Epithelial cell of proximal tubule (primary cell): Measurements from ENCODE around the gene CBLL2. TPM values are rescaled to one million over a fixed set of nuclear protein-coding genes. Genes with fewer than 3 reads are reported as not detected.

Source experiments
- DNase-seq: peaks from one replicate; pipeline ENCODE4 v3.0.0-alpha.2; 2011; ENCODE audit warnings: low read depth
- H3K4me3 ChIP-seq: 2 replicates; pipeline ENCODE4 v1.5.1; 2011; ENCODE audit warnings: low read depth, mild to moderate bottlenecking, low read length
- CTCF ChIP-seq: conservative IDR thresholded peaks from 2 replicates; pipeline ENCODE4 v1.5.1; 2012; ENCODE audit warnings: low read depth, mild to moderate bottlenecking, low read length
- total RNA-seq: library from RNA; depleted of rRNA; stranded (reverse); fragments of >200 nt; gene quantifications from 2 replicates; pipeline ENCODE4 v1.2.3, GENCODE V29; 2015

CBLL2 gene
- total RNA-seq, 1 donor from 2014 or later, result not detected

DNA sequence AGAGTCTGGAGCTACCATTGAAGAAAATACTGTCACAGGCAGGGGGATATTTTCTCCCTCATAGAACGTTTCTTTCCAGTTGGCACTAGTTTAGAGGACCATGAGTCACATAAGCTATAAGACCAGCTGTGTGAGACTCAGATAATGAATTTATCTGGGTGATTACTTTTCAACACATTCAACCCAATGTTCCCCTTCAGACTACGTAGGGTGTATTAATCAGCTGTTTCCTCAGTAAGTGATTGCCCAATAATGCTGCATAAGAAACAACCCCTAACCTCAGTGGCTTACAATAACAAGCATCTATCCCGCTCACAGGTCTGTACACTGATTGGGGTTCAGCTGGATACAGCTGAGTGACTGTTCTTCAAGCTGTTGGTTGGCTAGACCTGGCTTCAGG is 38.1 kb downstream of the CBLL2 start:
- DNase-seq, result no peak
- TF ChIP-seq CTCF, result no peak

GRCh38 chrX:22313766-22314165 is 41.1 kb downstream of the CBLL2 start:
- H3K4me3 ChIP-seq, result no peak overlapping the region
- DNase-seq, result no peak
- TF ChIP-seq CTCF, result no peak

More for the DNA sequence above, 38.1 kb downstream of the CBLL2 start:
- H3K4me3 ChIP-seq, result no peak overlapping the region

DNA sequence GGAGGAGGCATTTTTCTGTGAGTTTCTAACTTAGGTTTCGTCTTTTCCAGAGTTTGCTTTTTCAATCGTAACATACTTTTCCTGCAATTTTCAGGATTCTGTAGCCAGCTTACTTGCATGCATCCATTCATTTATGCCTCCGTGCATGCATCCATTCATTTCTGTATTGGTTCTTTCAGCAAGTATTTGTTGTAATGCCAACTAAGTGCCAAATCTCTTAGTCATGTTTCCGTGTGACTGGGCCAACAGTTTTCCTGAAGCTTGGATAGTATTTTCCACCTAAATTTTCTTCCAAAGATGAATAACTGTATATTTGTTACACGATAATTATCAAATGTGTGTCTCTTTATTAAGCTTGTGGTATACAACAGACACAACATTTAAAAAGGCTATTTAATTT is 41.5 kb downstream of the CBLL2 start:
- TF ChIP-seq CTCF, result no peak
- DNase-seq, result peak; percentile 1
- no peak overlapping the region for H3K4me3 ChIP-seq

DNA sequence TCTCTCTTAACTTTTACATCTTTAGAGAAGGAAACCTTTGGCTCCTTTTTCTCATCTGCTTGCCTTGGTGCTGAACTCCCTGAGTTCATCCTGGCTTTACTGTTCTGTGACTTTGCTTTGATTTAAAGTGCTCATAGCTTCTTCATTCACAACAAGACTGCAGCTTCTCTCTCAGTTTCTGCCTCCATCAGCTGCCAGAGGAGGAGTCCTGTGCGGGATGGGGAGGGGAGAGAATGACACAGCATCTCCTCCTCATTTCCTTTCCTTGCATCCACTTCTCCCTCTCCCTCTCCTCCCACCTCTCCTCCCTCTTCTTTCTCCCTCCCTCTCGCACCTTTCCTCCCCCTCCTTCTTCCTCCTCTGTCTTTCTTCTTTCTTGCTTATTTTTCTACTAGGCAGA is 42.0 kb downstream of the CBLL2 start:
- no peak overlapping the region for H3K4me3 ChIP-seq
- no peak for TF ChIP-seq CTCF
- DNase-seq, result no peak

DNA sequence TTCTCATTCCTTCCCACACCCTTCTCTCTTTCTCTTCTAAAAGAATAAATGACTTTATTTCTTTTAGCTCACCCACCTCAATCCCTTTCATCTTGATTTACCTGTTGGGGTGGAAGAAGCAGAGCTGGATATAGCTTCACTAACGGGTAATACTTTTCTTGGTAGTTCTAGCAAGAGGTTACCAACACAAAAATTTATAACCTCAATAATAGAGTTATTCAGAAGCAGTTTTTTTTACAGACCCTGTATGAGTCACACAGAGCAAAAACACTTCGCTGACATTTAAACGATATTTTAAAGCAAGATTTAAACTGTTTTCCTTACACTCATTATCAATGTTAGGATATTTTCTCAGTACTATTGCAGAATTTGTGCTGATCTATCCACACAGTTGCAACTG is 42.4 kb downstream of the CBLL2 start:
- no peak for DNase-seq
- no peak for TF ChIP-seq CTCF
- H3K4me3 ChIP-seq, result no peak overlapping the region

GRCh38 chrX:22320236-22320873 is 47.6 kb downstream of the CBLL2 start:
- H3K4me3 ChIP-seq, result no peak overlapping the region
- no peak for DNase-seq
- TF ChIP-seq CTCF, result no peak

- no peak for DNase-seq
- TF ChIP-seq CTCF, result no peak
Measured at GRCh38 chrX:22323541-22323940, 50.8 kb downstream of the CBLL2 start.

More at GRCh38 chrX:22323541-22323940, 50.8 kb downstream of the CBLL2 start:
- H3K4me3 ChIP-seq, result no peak overlapping the region
